ENCODE results near the gene CAVIN3.

The CAVIN3 gene

DNA sequence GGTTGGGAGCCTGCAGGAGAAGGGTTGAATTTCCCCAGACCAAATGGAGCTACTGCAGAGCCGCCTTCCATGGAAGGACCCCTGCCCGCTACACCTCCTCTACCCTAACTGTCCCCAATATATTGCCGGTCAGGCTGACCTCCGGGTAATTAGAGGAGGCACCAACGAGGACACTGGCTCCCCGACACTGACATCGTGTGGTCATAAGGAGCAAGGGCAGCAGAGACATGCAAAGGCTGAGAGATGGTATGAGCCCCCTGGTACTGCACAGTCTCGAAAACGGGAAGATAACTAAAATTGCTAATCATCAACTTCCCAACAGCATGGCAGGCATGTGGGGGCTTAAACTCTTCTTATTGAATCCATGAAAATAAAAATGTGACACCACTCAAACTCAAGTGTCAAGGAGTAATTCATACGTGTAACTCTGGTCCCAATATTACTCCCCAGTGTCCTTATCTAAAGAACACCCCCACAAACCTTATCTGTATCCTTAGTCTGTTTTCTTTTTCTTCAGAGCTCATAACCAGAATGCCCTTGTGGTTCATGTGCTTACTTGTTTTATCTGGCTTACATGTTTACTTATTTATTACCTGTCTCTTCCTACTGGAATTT lies 4.4 kb downstream of the CAVIN3 start:
- TF ChIP-seq OSR1 (CRISPR knock-in tag; IDR thresholded peaks at IDR 0.05), result no peak
- no peak for TF ChIP-seq CREB5 (CRISPR knock-in tag; IDR thresholded peaks at IDR 0.05; ENCODE audit: low read depth)
- TF ChIP-seq GLIS3 (CRISPR knock-in tag; IDR thresholded peaks at IDR 0.05), result no peak
- no peak for TF ChIP-seq PATZ1 (CRISPR knock-in tag; IDR thresholded peaks at IDR 0.05; ENCODE audit: borderline replicate concordance)
- no peak for TF ChIP-seq RARB (CRISPR knock-in tag; IDR thresholded peaks at IDR 0.05)
- no peak for TF ChIP-seq ZNF8 (CRISPR knock-in tag; IDR thresholded peaks at IDR 0.05)
- TF ChIP-seq TOX (CRISPR knock-in tag; IDR thresholded peaks at IDR 0.05; ENCODE audit: borderline replicate concordance), result no peak
- no peak for TF ChIP-seq TCF4 (CRISPR knock-in tag; IDR thresholded peaks at IDR 0.05; ENCODE audit: borderline replicate concordance)
- no peak for TF ChIP-seq BACH2 (CRISPR knock-in tag; IDR thresholded peaks at IDR 0.05; ENCODE audit: borderline replicate concordance)
- TF ChIP-seq ZNF565 (CRISPR knock-in tag; conservative IDR thresholded peaks at IDR 0.05; ENCODE audit: low read depth), result no peak
- no peak for TF ChIP-seq CSDC2 (CRISPR knock-in tag; IDR thresholded peaks at IDR 0.05)
- TF ChIP-seq ISL1 (CRISPR knock-in tag; IDR thresholded peaks at IDR 0.05), result no peak
- no peak for TF ChIP-seq ZNF70 (CRISPR knock-in tag; IDR thresholded peaks at IDR 0.05)
- ATAC-seq, result peak; percentile 90

DNA sequence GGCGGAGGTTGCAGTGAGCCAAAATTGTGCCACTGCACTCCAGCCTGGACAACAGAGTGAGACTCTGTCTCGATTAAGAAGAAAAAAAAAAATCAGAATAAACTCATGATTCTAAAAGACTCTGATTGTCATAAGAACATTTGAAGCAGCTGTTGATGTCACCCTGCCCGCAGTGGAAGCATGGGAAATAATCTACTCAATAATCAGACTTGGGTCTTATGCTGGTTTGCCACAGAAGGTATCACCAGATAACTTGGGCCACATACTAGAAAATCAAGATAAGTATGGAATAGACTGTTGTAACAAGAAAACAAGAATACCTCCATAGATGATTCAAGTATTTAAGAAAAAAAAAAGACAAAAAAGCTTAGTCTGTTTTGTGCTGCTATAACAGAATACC lies 8.2 kb downstream of the CAVIN3 start:
- ATAC-seq, result no peak

DNA sequence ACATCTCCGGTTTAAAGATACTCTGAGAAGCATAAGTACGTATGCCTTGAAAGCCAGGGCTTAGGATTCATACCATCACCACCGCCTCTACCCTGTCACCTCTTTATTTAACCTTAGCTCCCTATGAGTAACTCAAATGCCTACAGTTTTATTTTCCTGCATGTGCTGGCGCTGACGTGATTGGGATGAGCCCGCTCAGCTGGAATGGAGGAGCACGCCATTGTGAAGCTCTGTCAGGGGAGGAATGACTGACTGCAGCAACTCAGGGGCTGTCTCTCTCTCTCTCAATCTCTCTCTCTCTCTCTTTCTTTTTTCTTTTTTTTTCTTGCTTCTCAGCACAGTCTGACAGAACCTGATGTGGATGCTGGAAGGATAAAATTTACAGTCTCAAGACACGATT lies 12.4 kb downstream of the CAVIN3 start:
- no peak; the same call in 1 of the 3 replicates for ATAC-seq
- TF ChIP-seq ZNF8 (CRISPR knock-in tag; IDR thresholded peaks at IDR 0.05), result no peak
- no peak for TF ChIP-seq SNAI2 (CRISPR knock-in tag; IDR thresholded peaks at IDR 0.05)
- TF ChIP-seq ARNTL (CRISPR knock-in tag; IDR thresholded peaks at IDR 0.05; ENCODE audit: borderline replicate concordance, low read depth), result no peak
- TF ChIP-seq OSR1 (CRISPR knock-in tag; IDR thresholded peaks at IDR 0.05), result no peak
- TF ChIP-seq PPARA (CRISPR knock-in tag; IDR thresholded peaks at IDR 0.05; ENCODE audit: borderline replicate concordance), result no peak
- TF ChIP-seq GLIS3 (CRISPR knock-in tag; IDR thresholded peaks at IDR 0.05), result no peak
- TF ChIP-seq TSHZ2 (CRISPR knock-in tag; IDR thresholded peaks at IDR 0.05), result no peak
- no peak for TF ChIP-seq TOX (CRISPR knock-in tag; IDR thresholded peaks at IDR 0.05; ENCODE audit: borderline replicate concordance)
- no peak for TF ChIP-seq RARB (CRISPR knock-in tag; IDR thresholded peaks at IDR 0.05)
- no peak for TF ChIP-seq CSDC2 (CRISPR knock-in tag; IDR thresholded peaks at IDR 0.05)
- no peak for TF ChIP-seq ZFP30 (CRISPR knock-in tag; IDR thresholded peaks at IDR 0.05)

More for the DNA sequence above, 8.2 kb downstream of the CAVIN3 start:
- TF ChIP-seq, protein P1, sequence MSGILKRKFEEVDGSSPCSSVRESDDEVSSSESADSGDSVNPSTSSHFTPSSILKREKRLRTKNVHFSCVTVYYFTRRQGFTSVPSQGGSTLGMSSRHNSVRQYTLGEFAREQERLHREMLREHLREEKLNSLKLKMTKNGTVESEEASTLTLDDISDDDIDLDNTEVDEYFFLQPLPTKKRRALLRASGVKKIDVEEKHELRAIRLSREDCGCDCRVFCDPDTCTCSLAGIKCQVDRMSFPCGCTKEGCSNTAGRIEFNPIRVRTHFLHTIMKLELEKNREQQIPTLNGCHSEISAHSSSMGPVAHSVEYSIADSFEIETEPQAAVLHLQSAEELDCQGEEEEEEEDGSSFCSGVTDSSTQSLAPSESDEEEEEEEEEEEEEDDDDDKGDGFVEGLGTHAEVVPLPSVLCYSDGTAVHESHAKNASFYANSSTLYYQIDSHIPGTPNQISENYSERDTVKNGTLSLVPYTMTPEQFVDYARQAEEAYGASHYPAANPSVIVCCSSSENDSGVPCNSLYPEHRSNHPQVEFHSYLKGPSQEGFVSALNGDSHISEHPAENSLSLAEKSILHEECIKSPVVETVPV (CRISPR knock-in tag; IDR thresholded peaks at IDR 0.05), result no peak
- TF ChIP-seq CSDC2 (CRISPR knock-in tag; IDR thresholded peaks at IDR 0.05) (no peak), ZFP30 (CRISPR knock-in tag; IDR thresholded peaks at IDR 0.05) (no peak), OSR1 (CRISPR knock-in tag; IDR thresholded peaks at IDR 0.05) (no peak), BACH2 (CRISPR knock-in tag; IDR thresholded peaks at IDR 0.05; ENCODE audit: borderline replicate concordance) (no peak), ZNF70 (CRISPR knock-in tag; IDR thresholded peaks at IDR 0.05) (no peak), TOX (CRISPR knock-in tag; IDR thresholded peaks at IDR 0.05; ENCODE audit: borderline replicate concordance) (no peak), ZC3H10 (CRISPR knock-in tag; IDR thresholded peaks at IDR 0.05) (no peak), ZNF8 (CRISPR knock-in tag; IDR thresholded peaks at IDR 0.05) (no peak), CREB5 (CRISPR knock-in tag; IDR thresholded peaks at IDR 0.05; ENCODE audit: low read depth) (no peak)

All from SK-N-SH treated with all-trans-retinoic acid at 6 μM for 48 hours (cell line).